Esophagus (tissue), 2 donors: Measurements from ENCODE around the gene RCOR3. TPM values are rescaled to one million over a fixed set of nuclear protein-coding genes. Genes with fewer than 3 reads are reported as not detected.
"Not testable (repeated sequence)": the region's sequence is repeated elsewhere in the genome, so short reads cannot be mapped to it uniquely, and the experiment has no call there.

Experiments
- H3K27ac ChIP-seq, 2 donors: one replicate each; pipeline ENCODE4 v1.5.1; 2013; ENCODE audit warnings: low read depth in 2 of 2, mild to moderate bottlenecking in 2 of 2, inconsistent platforms in 1 of 2, low read length in 1 of 2, moderate library complexity in 1 of 2
- H3K27me3 ChIP-seq, 2 donors: one replicate each; pipeline ENCODE4 v1.6.1; 2013; ENCODE audit warnings: low read length in 2 of 2, control low read depth in 1 of 2, mild to moderate bottlenecking in 1 of 2; ENCODE audit not compliant: insufficient read depth in 2 of 2, control insufficient read depth in 1 of 2
- H3K36me3 ChIP-seq, 2 donors: one replicate each; pipeline ENCODE4 v1.6.1; 2013; ENCODE audit warnings: low read length in 1 of 2; ENCODE audit not compliant: control insufficient read depth in 2 of 2, insufficient read depth in 2 of 2
- H3K4me1 ChIP-seq, 2 donors: one replicate each; pipeline ENCODE4 v1.6.1; 2013; ENCODE audit warnings: low read length in 1 of 2; ENCODE audit not compliant: control insufficient read depth in 2 of 2, insufficient read depth in 2 of 2
- H3K4me3 ChIP-seq, 2 donors: one replicate each; pipeline ENCODE4 v1.5.1; 2013; ENCODE audit warnings: low read length in 2 of 2, mild to moderate bottlenecking in 2 of 2, low read depth in 1 of 2, moderate library complexity in 1 of 2
- H3K9me3 ChIP-seq, 2 donors: one replicate each; pipeline ENCODE4 v1.6.1; 2013; ENCODE audit warnings: mild to moderate bottlenecking in 2 of 2, low read depth in 1 of 2, low read length in 1 of 2, moderate library complexity in 1 of 2; ENCODE audit not compliant: control insufficient read depth in 2 of 2, insufficient read depth in 1 of 2
- WGBS, 2 donors: extraction: QIAGEN DNeasy Blood & Tissue Kit; methylation state at CpG; one replicate each; pipeline ENCODE4 v1.1.7; 2013; 5-methylcytosine and 5-hydroxymethylcytosine counted together
- polyA plus RNA-seq, 2 donors: library from polyadenylated mRNA; stranded (reverse); fragments of 200-250 nt; gene quantifications; one replicate each; pipeline ENCODE4 v1.2.3, GENCODE V29; 2013
- donor health status: healthy with polysubstance abuse.
- donor health status: Bipolar disorder and iron deficiency.

The RCOR3 gene
- polyA plus RNA-seq, 2 donors: 12.4 to 20.6 TPM

- no peaks in the 10 kb centered on the region for H3K27me3 ChIP-seq
- whole genome bisulfite sequencing, 2 donors: 84 to 96% methylated on average over 2 of the region's 2 CpGs
Observed at GRCh38 chr1:211345719-211346118, 86.6 kb downstream of the RCOR3 start.

GRCh38 chr1:211347077-211347844 lies 88.1 kb downstream of the RCOR3 start:
- Histone ChIP-seq H3K4me1 (peaks cover 0 to 2% of the 10 kb centered on the region in 2 donors), H3K4me3 (no peak overlapping the region), H3K9me3 (no peaks in the 10 kb centered on the region), H3K27me3 (no peaks in the 10 kb centered on the region), H3K36me3 (peaks cover 0 to 3% of the 10 kb centered on the region in 2 donors), H3K27ac (no peak overlapping the region)
- 80 to 82% methylated on average over 4 of the region's 4 CpGs for WGBS, 2 donors

More at GRCh38 chr1:211345719-211346118, 86.6 kb downstream of the RCOR3 start:
- Histone ChIP-seq H3K4me1 (peaks cover 2% of the 10 kb centered on the region in 2 donors), H3K9me3 (no peaks in the 10 kb centered on the region), H3K36me3 (peaks cover 0 to 3% of the 10 kb centered on the region in 2 donors), H3K4me3 (no peak overlapping the region), H3K27ac (no peak overlapping the region)

- Histone ChIP-seq H3K9me3 (no peaks in the 10 kb centered on the region), H3K4me1 (peaks cover 0 to 4% of the 10 kb centered on the region in 2 donors), H3K27me3 (no peaks in the 10 kb centered on the region), H3K36me3 (peaks cover 0 to 3% of the 10 kb centered on the region in 2 donors), H3K27ac (no peak overlapping the region), H3K4me3 (no peak overlapping the region)
Observed at GRCh38 chr1:211348547-211348946, 89.4 kb downstream of the RCOR3 start.

DNA sequence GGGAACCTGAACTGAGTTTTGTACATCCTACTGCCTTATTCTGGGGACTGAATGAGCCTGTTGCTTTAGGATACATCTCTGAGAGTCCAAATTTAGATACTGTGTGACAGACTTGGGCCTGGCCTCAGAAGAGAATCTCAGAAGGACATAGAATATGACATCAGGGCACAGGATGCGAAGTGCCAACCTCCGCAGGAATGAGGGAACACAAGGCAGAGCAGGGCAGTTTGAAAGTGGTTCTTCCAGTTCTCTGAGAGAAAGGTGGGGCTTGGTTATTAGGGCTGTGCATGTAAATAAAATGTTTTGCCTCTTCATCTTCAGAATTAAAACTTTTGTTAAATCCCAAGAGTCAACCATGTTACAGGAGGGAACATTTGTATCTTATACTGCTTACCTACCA lies 90.6 kb downstream of the RCOR3 start:
- H3K9me3 ChIP-seq: no peaks in the 10 kb centered on the region
- H3K36me3 ChIP-seq: peaks cover 0 to 3% of the 10 kb centered on the region in 2 donors
- H3K4me3 ChIP-seq: no peak overlapping the region
- no peak overlapping the region for H3K27ac ChIP-seq
- 32 to 67% methylated on average over 2 of the region's 2 CpGs for WGBS, 2 donors
- peaks cover 0 to 2% of the 10 kb centered on the region in 2 donors for H3K4me1 ChIP-seq
- H3K27me3 ChIP-seq: no peaks in the 10 kb centered on the region

DNA sequence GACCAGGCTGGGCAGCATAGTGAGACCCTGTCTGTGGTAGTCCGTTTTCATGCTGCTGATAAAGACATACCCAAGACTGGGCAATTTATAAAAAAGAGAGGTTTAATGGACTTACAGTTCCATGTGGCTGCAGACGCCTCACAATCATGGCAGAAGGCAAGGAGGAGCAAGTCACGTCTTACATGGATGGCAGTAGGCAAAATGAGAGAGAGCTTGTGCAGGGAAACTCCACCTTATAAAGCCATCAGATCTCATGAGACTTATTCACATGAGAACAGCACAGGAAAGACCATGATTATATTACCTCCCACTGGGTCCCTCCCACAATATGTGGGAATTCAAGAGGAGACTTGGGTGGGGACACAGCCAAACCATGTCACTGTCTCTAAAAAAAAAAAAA lies 92.9 kb downstream of the RCOR3 start:
- not testable (repeated sequence) for H3K4me1 ChIP-seq, H3K27me3 ChIP-seq, H3K27ac ChIP-seq, H3K4me3 ChIP-seq, H3K36me3 ChIP-seq, H3K9me3 ChIP-seq
- 94 to 97% methylated on average over 3 of the region's 3 CpGs for WGBS, 2 donors

DNA sequence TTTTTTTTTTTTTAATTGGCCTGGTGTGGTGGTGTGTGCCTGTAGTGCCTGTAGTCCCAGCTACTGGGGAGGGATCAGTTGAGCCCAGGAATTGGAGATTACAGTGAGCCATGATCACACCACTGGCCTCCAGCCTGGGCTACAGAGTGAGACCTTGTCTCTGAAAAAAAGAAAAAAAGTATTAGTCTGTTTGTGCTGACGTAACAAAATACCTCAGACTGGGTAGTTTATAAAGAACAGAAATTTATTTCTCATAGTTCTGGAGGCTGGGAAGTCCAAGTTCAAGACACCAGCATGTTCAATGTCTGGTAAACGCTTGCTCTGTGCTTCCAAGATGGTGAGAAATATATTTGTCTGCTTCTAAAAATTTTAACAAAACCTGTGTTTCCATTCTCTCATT lies 93.3 kb downstream of the RCOR3 start:
- Histone ChIP-seq H3K27ac (no peak overlapping the region), H3K27me3 (no peaks in the 10 kb centered on the region), H3K4me3 (no peak overlapping the region), H3K36me3 (peaks cover 0 to 2% of the 10 kb centered on the region in 2 donors), H3K9me3 (no peaks in the 10 kb centered on the region), H3K4me1 (peaks cover 0 to 2% of the 10 kb centered on the region in 2 donors)
- WGBS, 2 donors: 93 to 99% methylated on average over 2 of the region's 2 CpGs

- Histone ChIP-seq H3K27me3 (no peaks in the 10 kb centered on the region), H3K4me3 (no peak overlapping the region), H3K4me1 (peaks cover 0 to 2% of the 10 kb centered on the region in 2 donors), H3K27ac (no peak overlapping the region), H3K36me3 (peaks cover 0 to 2% of the 10 kb centered on the region in 2 donors), H3K9me3 (no peaks in the 10 kb centered on the region)
- 71 to 78% methylated on average over 8 of the region's 8 CpGs for WGBS, 2 donors
Observed at GRCh38 chr1:211352985-211353515, 93.9 kb downstream of the RCOR3 start.

DNA sequence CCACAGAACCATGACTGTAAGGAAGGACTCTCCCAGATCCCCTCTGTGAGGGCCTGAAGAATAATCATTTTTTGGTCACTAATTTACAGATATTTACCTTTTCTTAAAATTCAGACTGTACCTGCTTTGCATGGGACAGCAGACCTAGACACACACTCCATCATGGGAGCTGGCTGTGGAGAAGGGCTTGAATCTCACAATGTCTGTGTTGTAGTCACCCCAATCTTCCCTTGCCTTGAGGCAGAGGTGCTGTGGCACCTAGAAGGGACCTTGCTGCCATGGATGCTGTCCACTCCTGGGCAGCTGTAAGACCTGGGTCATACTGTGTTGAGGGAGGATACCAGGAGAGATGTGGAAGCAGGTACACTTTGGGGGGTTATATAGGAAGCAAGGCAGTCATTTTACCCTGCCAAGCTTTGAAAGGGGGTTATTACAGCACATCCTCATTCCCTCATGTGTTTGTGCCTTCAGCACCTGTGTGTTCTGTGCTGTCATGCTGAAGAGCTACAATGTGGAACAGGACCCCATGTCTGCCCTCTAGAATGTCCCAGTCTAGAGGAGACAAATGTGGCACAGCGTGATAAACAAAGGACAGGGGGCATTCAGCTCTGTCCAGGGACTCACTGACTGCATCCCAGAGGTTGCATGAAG lies 94.5 kb downstream of the RCOR3 start:
- H3K36me3 ChIP-seq: peaks cover 0 to 2% of the 10 kb centered on the region in 2 donors
- no peaks in the 10 kb centered on the region for H3K27me3 ChIP-seq
- no peak overlapping the region for H3K27ac ChIP-seq
- no peaks in the 10 kb centered on the region for H3K9me3 ChIP-seq
- peaks cover 0 to 2% of the 10 kb centered on the region in 2 donors for H3K4me1 ChIP-seq
- WGBS, 2 donors: 0 to 14% methylated on average over 1 of the region's 1 CpG
- H3K4me3 ChIP-seq: no peak overlapping the region

DNA sequence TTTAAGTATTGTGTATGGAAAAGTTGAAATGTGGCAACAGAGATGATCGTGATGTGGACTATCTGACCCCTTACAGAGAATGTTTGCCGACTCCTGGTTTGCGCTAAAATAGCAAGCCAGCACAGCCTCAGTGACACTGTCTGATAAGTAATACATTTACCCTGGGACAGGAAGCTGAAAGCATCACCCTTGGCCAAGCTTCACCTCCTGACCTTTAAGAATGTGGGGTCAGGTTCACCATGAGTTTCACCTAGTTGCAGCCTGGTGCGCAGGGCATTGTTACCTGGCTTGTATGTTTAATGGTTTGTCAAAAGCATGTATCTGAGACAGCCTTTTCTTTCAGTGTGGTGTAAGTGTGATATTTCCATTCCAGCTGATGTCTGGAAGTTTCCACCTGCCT lies 96.7 kb downstream of the RCOR3 start:
- H3K36me3 ChIP-seq: peaks cover 0 to 2% of the 10 kb centered on the region in 2 donors
- 93 to 94% methylated on average over 4 of the region's 4 CpGs for WGBS, 2 donors
- no peaks in the 10 kb centered on the region for H3K9me3 ChIP-seq
- no peaks in the 10 kb centered on the region for H3K27me3 ChIP-seq
- H3K4me3 ChIP-seq: no peak overlapping the region
- no peak overlapping the region for H3K27ac ChIP-seq
- H3K4me1 ChIP-seq: peaks cover 0 to 2% of the 10 kb centered on the region in 2 donors
